Subcutaneous abdominal adipose tissue (tissue), 5 donors: Measurements from ENCODE around the gene ZDHHC3.

ENCODE experiments used
- H3K27ac ChIP-seq: one replicate; pipeline ENCODE4 v1.7.0; 2013; ENCODE audit warnings: low read depth, mild to moderate bottlenecking, inconsistent platforms, low read length, moderate library complexity
- H3K27me3 ChIP-seq, 5 donors: one replicate each; pipeline ENCODE4 v1.7.0; 2013; ENCODE audit warnings: low read length in 5 of 5, inconsistent platforms in 1 of 5; ENCODE audit not compliant: control insufficient read depth in 5 of 5, insufficient read depth in 4 of 5
- H3K36me3 ChIP-seq, 5 donors: one replicate each; pipeline ENCODE4 v1.7.0; 2013; ENCODE audit warnings: low read length in 5 of 5; ENCODE audit not compliant: control insufficient read depth in 5 of 5, insufficient read depth in 5 of 5
- H3K4me1 ChIP-seq, 5 donors: one replicate each; pipeline ENCODE4 v1.7.0; 2013; ENCODE audit warnings: low read length in 5 of 5, mild to moderate bottlenecking in 3 of 5, moderate library complexity in 1 of 5; ENCODE audit not compliant: control insufficient read depth in 5 of 5, insufficient read depth in 5 of 5
- H3K4me3 ChIP-seq, 5 donors: one replicate each; pipeline ENCODE4 v1.7.0; 2013; ENCODE audit warnings: low read length in 5 of 5, low read depth in 1 of 5
- H3K9ac ChIP-seq, 5 donors: one replicate each; pipeline ENCODE4 v1.7.0; 2013; ENCODE audit warnings: low read length in 5 of 5, mild to moderate bottlenecking in 4 of 5, moderate library complexity in 3 of 5
- H3K9me3 ChIP-seq, 5 donors: one replicate each; pipeline ENCODE4 v1.7.0; 2013; ENCODE audit warnings: low read length in 5 of 5; ENCODE audit not compliant: control insufficient read depth in 5 of 5
- donor health status: healthy.
- donor health status: healthy.
- donor health status: healthy.
- donor health status: healthy.
- donor health status: healthy.

Gene ZDHHC3

DNA sequence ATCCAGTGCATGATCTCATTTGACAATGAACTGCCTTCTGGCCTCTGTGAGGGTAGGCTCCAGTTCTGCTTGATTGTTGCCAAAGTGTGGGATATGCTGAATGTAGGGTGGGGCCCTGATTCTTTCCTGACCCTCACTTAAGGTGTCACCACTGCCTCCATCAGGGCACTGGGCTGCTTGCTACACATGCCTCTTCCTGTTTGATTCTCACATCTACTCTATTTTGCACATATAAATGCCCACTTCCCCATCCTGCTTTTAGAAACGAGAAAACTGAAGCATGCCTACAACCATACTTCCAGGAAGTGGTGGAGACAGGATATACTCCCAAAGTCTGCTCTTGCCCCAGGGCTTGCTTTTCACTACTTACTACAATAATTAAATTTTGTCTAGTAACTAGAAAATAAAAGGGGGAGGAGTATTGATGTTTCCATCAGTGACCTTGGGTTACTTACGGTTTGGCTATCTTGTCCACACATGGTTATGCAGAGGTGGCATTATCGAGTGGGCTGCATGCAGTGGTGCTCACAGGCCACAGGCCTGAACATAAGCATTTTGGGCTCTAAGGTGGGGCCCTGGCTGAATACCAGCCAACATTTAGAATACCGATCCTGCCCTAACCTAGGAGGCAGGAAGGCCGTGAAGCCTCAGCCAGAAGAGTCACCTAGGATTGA lies 6.7 kb downstream of the ZDHHC3 start:
- Histone ChIP-seq H3K36me3 (peaks cover 0 to 3% (median 0%) of the 10 kb centered on the region in 5 donors), H3K27ac (no peak overlapping the region), H3K4me3 (no peak overlapping the region), H3K9ac (no peak overlapping the region), H3K9me3 (no peaks in the 10 kb centered on the region), H3K27me3 (no peaks in the 10 kb centered on the region), H3K4me1 (peaks cover 0 to 24% (median 19%) of the 10 kb centered on the region in 5 donors)

DNA sequence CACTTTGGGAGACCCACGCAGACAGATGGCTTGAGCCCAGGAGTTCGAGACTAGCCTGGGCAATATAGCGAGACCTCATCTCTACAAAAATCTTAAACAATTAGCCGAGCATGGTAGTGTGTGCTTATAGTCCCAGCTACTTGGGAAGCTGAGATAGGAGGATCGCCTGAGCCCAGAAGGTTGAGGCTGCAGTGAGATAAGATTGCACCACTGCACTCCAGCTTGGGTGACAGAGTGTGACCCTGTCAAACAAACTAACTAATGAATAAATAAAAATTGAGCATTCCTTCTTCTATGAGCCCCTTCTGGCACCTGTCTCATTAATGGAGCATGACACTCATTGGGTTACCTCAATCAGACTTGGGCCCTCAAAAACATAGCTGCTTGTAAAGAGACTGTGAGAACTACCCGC lies 7.5 kb downstream of the ZDHHC3 start:
- H3K4me1 ChIP-seq: peaks cover 0 to 22% (median 15%) of the 10 kb centered on the region in 5 donors

DNA sequence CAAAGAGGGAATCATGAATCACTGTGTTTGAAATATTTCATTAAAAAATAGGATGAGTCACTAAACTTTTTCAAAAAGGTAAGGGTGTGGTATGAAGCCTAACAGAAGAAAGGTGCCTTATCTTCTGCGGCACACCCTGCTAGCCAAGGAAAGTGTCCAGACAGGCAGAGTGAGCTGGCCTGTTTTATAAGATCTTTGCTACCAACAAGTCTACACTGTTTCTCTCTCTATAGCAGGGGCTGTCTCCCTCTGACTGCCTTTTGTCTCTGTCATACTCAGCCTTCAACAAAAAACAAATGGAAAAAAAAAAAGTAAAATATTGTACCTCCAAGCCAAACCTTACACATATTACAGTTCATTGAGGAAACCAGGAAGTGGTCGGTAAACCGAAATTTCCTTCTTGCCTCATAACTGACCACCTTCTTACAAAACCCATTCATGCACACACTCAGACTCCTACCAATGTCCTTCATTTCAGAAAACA lies 9.1 kb downstream of the ZDHHC3 start:
- peaks cover 0 to 30% (median 7%) of the 10 kb centered on the region in 5 donors for H3K4me1 ChIP-seq
- H3K9ac ChIP-seq: no peak overlapping the region
- H3K9me3 ChIP-seq: no peaks in the 10 kb centered on the region
- no peaks in the 10 kb centered on the region for H3K27me3 ChIP-seq
- no peak overlapping the region for H3K27ac ChIP-seq
- no peak overlapping the region for H3K4me3 ChIP-seq
- peaks cover 0 to 3% (median 0%) of the 10 kb centered on the region in 5 donors for H3K36me3 ChIP-seq

More for the DNA sequence above, 7.5 kb downstream of the ZDHHC3 start:
- H3K4me3 ChIP-seq: no peak overlapping the region
- H3K9ac ChIP-seq: no peak overlapping the region
- no peaks in the 10 kb centered on the region for H3K9me3 ChIP-seq
- no peaks in the 10 kb centered on the region for H3K27me3 ChIP-seq
- peaks cover 0 to 3% (median 0%) of the 10 kb centered on the region in 5 donors for H3K36me3 ChIP-seq
- H3K27ac ChIP-seq: no peak overlapping the region

DNA sequence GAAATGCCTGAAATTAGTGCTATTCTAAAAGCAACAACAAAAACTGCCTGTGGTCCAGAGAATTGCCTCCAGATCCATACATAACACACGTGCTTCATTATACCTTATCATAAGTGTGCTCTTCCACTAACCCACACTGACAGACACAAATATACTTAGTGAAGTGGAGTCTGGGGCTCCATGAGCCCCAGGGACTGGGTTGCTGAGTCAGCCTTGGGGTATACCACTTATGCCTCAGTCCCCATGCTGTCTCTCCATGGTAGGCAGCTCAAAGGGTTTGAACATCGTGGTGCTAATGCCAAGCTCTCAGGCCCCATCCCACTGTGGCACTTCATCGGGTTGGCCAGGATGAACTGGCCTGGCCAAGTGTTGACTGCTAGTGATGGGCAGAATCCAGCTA lies 10.8 kb downstream of the ZDHHC3 start:
- Histone ChIP-seq H3K4me3 (no peak overlapping the region), H3K9ac (no peak overlapping the region), H3K9me3 (no peaks in the 10 kb centered on the region), H3K36me3 (peaks cover 0 to 3% (median 0%) of the 10 kb centered on the region in 5 donors), H3K4me1 (peaks cover 0 to 33% (median 14%) of the 10 kb centered on the region in 5 donors), H3K27me3 (no peaks in the 10 kb centered on the region), H3K27ac (no peak overlapping the region)

DNA sequence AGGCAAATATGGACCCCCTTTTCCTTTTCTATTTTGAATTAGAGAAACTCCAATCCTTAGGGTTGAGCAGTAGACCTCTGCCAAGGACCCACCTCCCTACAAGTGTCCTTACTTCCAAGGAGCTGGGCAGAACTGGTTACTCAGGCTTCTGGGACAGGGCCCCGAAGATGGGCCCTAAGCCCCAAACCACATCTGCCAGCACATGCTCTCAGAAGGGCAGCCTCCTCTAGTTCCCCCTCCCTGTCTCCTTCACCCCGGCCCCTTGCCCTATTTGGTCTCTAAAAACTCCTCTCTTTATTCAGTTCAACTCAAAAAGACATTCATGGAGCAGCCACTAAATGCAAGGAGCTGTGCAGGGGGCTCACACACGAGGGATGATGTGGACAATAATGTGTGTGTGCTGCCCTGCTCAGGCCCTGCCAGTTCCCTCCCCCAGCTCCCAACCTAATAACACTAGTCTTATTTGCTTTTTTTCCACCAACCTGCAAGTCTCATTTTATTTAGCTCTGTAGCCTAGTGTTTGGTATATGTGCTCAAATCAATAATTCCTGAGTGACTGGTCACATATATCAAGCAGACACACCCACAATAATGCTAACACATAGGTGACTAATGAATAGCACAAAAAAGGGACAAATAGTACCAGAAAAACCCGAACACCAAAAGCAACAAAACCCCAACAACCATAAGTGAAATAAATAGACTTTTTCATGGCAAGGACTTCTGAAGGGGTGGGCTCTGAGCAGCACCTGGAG lies 12.2 kb downstream of the ZDHHC3 start:
- Histone ChIP-seq H3K4me3 (no peak overlapping the region), H3K9ac (no peak overlapping the region), H3K27ac (no peak overlapping the region), H3K27me3 (no peaks in the 10 kb centered on the region), H3K4me1 (peaks cover 0 to 21% (median 8%) of the 10 kb centered on the region in 5 donors), H3K36me3 (peaks cover 3 to 8% (median 6%) of the 10 kb centered on the region in 5 donors), H3K9me3 (no peaks in the 10 kb centered on the region)

DNA sequence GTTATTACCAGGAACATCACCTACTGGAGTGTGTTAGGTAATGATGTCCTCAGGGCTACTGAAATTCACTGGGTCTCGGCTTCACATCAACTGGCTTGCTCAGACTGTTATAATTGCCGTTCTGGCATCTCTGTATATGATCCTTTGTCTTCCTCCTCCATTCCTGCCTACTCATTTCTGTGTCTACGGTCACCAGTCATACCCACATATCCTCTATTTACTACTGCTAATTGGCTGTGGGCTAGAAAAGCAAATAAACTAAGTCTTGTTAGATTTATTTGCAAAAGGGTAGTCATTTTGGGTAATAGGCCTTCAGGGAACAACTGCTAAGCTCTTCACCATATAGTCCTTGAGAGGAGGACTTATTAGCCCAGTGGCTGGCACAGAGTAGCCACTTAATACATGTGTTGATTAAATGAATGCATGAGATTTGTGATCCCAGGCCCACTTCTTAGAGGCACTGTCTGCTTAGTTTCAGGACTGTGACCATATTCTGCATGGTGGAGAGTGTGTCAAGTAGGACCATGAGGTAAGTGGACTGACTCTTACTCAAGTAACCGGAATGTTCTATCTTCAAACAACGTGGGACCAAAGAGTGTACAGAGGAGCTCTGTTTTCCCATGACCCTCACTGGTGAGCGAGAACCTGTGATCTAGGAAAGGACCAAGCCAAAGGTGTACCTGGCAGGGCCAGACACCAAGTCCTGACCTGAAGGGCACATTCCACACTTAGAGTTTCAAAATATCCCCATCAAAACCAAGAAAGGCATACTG lies 13.2 kb downstream of the ZDHHC3 start:
- Histone ChIP-seq H3K27ac (no peak overlapping the region), H3K27me3 (no peaks in the 10 kb centered on the region), H3K4me3 (no peak overlapping the region), H3K4me1 (peaks cover 0 to 15% (median 8%) of the 10 kb centered on the region in 5 donors), H3K9me3 (no peaks in the 10 kb centered on the region), H3K9ac (no peak overlapping the region), H3K36me3 (peaks cover 3 to 16% (median 14%) of the 10 kb centered on the region in 5 donors)

DNA sequence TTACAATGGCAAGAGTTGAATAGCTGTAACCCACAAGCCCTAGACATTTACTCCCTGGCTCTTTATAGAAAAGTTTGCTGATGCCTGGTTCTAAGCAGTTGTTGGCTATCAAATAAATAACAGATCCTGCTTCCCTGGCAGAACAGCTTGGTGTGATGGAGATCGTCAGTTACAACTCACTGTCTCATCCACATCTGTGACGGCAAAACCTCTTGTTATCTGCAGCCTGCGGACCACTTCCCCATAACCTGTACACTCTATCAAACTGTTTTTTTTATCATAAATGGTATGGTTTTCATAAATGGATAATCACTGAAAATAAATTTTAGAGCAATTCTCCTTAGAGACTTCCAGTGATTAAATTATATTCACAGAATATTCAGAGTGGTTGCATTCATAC lies 14.1 kb downstream of the ZDHHC3 start:
- Histone ChIP-seq H3K4me1 (peaks cover 0 to 15% (median 8%) of the 10 kb centered on the region in 5 donors), H3K27me3 (no peaks in the 10 kb centered on the region), H3K4me3 (no peak overlapping the region), H3K9me3 (no peaks in the 10 kb centered on the region), H3K36me3 (peaks cover 3 to 23% (median 22%) of the 10 kb centered on the region in 5 donors), H3K27ac (no peak overlapping the region), H3K9ac (no peak overlapping the region)

DNA sequence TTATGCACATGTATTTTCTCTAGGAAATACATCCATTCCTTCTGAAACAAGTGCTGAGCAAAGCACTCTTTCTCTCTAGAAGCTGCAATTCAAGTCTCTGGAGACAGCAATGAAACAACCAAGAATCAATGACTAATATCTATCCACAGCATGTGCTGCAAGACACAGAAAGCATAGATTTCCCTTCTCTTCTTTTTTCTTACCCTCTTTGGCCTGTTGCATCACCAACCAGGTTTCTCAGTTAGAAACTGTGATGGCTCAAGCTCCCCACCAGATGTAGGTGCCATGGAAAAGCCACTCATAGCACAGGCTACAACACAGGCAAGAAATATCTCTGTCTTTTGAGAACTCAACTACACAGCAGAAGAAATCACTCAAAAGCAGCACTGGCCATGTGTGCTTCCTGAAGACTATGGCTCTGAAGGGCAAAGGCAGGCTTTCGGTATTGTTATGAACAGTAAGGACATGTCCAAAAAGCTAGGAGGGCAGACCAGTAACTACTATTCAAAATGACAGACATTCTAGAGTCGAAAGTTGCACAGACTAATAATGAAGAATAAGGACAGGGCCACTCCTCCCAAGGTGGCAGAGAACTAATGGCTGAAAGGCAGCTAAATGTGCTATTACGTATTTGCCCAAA lies 15.5 kb downstream of the ZDHHC3 start:
- Histone ChIP-seq H3K27me3 (no peaks in the 10 kb centered on the region), H3K9ac (no peak overlapping the region), H3K4me1 (peaks cover 0 to 23% (median 16%) of the 10 kb centered on the region in 5 donors), H3K4me3 (no peak overlapping the region), H3K9me3 (no peaks in the 10 kb centered on the region), H3K27ac (no peak overlapping the region), H3K36me3 (peaks cover 3 to 25% (median 22%) of the 10 kb centered on the region in 5 donors)

DNA sequence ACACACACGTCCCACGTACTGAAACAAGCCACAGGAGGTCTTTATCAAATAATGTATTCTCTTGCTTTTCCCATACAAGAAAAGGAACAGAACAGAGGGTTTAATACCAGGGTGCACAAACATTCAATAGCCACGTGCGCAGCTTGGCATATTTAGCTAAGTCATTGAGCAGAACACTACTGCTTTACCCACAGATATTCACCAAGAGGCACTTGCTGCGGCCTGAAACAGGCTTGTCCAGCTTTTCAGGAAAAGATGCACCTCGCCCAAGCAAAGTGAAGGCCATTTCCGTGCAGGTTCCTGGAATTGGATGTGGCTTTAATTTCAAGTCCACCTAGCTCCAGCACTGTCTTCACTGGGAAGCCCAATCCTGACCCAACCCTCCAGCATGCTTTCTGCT lies 17.6 kb downstream of the ZDHHC3 start:
- Histone ChIP-seq H3K27ac (no peak overlapping the region), H3K9ac (no peak overlapping the region), H3K36me3 (peaks cover 3 to 31% (median 25%) of the 10 kb centered on the region in 5 donors), H3K4me1 (peaks cover 0 to 29% (median 22%) of the 10 kb centered on the region in 5 donors), H3K9me3 (no peaks in the 10 kb centered on the region), H3K27me3 (no peaks in the 10 kb centered on the region), H3K4me3 (no peak overlapping the region)
